HG03575 (cell line): ENCODE data around the gene NTRK3.

ENCODE experiments used
- ATAC-seq: cut with Tn5 transposase; IDR thresholded peaks from one replicate; pipeline ENCODE4 v1.9.1; 2021; ENCODE audit not compliant: unreplicated experiment, insufficient number of reproducible peaks, low FRiP score; ENCODE audit errors: extremely low read depth

NTRK3 gene

GRCh38 chr15:87887177-87887576 lies 369.4 kb downstream of the NTRK3 start:
- ATAC-seq: no peak

- no peak for ATAC-seq
These were observed 375.5 kb downstream of the NTRK3 start for GRCh38 chr15:87881026-87881425.

- no peak for ATAC-seq
These were observed 378.6 kb downstream of the NTRK3 start for GRCh38 chr15:87877822-87878542.

- no peak for ATAC-seq
These were observed 379.3 kb downstream of the NTRK3 start for GRCh38 chr15:87877114-87877810.

GRCh38 chr15:87874896-87875711 lies 381.4 kb downstream of the NTRK3 start:
- ATAC-seq: no peak

- ATAC-seq: no peak
These were observed 383.0 kb downstream of the NTRK3 start for GRCh38 chr15:87873516-87873915.

- ATAC-seq: no peak
These were observed 384.7 kb downstream of the NTRK3 start for GRCh38 chr15:87871731-87872320.

GRCh38 chr15:87871258-87871681 lies 385.3 kb downstream of the NTRK3 start:
- no peak for ATAC-seq

- no peak for ATAC-seq
These were observed 389.6 kb downstream of the NTRK3 start for GRCh38 chr15:87866961-87867360.

- ATAC-seq: no peak
These were observed 393.4 kb downstream of the NTRK3 start for GRCh38 chr15:87863152-87863551.

- ATAC-seq: no peak
These were observed 395.8 kb downstream of the NTRK3 start for GRCh38 chr15:87860743-87861142.

- ATAC-seq: no peak
These were observed 397.9 kb downstream of the NTRK3 start for GRCh38 chr15:87858651-87859050.

- no peak for ATAC-seq
These were observed 405.0 kb downstream of the NTRK3 start for GRCh38 chr15:87851497-87851896.

GRCh38 chr15:87850916-87851315 lies 405.6 kb downstream of the NTRK3 start:
- ATAC-seq: no peak

- no peak for ATAC-seq
These were observed 407.4 kb downstream of the NTRK3 start for GRCh38 chr15:87849181-87849580.

- ATAC-seq: no peak
These were observed 408.5 kb downstream of the NTRK3 start for GRCh38 chr15:87848012-87848411.

- ATAC-seq: no peak
These were observed 409.8 kb downstream of the NTRK3 start for GRCh38 chr15:87846746-87847145.

- ATAC-seq: no peak
These were observed 413.2 kb downstream of the NTRK3 start for GRCh38 chr15:87843312-87843711.

GRCh38 chr15:87841426-87841998 lies 415.0 kb downstream of the NTRK3 start:
- no peak for ATAC-seq
